GM23338 (cell line): ENCODE results near the gene BTRC. TPM values are rescaled to one million over a fixed set of nuclear protein-coding genes. Genes with fewer than 3 reads are reported as not detected.
A peak's percentile ranks its signal among the peaks of the same experiment; 100 is the strongest.

Experiments
- ATAC-seq: fragments of 200-7000 bp; cut with Tn5 transposase; 3 replicates; pipeline ENCODE4 v1.9.1; 2020
- DNase-seq: peaks from one replicate; pipeline ENCODE4 v3.0.0-alpha.2; 2015; ENCODE audit warnings: low spot score
- H2AFZ ChIP-seq: fragments of 200-600 bp; sonication (generic); 2 replicates; pipeline ENCODE4 v1.8.0; 2016; ENCODE audit warnings: antibody characterized with exemption, mild to moderate bottlenecking, moderate library complexity
- H3F3A ChIP-seq: fragments of 200-600 bp; sonication (generic); replicated peaks from 2 replicates; pipeline ENCODE4 v1.8.0; 2017; ENCODE audit warnings: antibody characterized with exemption, mixed run types, low read depth
- H3K27ac ChIP-seq: fragments of 200-600 bp; sonication (generic); 2 replicates; pipeline ENCODE4 v1.6.1; 2016; ENCODE audit warnings: low read depth
- H3K27me3 ChIP-seq: fragments of 200-600 bp; sonication (generic); 2 replicates; pipeline ENCODE4 v1.8.0; 2016; ENCODE audit warnings: mild to moderate bottlenecking, mixed run types, moderate library complexity; ENCODE audit not compliant: insufficient read depth
- H3K36me3 ChIP-seq: fragments of 200-600 bp; sonication (generic); 2 replicates; pipeline ENCODE4 v1.8.0; 2016; ENCODE audit warnings: mild to moderate bottlenecking; ENCODE audit not compliant: insufficient read depth
- H3K4me1 ChIP-seq: fragments of 200-600 bp; sonication (generic); 2 replicates; pipeline ENCODE4 v1.8.0; 2016; ENCODE audit warnings: mild to moderate bottlenecking, moderate library complexity; ENCODE audit not compliant: insufficient read depth
- H3K4me2 ChIP-seq: fragments of 200-600 bp; sonication (generic); 2 replicates; pipeline ENCODE4 v1.7.1; 2017; ENCODE audit warnings: mixed run types
- H3K4me3 ChIP-seq: fragments of 200-600 bp; sonication (generic); 2 replicates; pipeline ENCODE4 v1.6.1; 2016; ENCODE audit warnings: mixed run types
- H3K79me2 ChIP-seq: fragments of 200-600 bp; sonication (generic); replicated peaks from 2 replicates; pipeline ENCODE4 v1.8.0; 2017; ENCODE audit warnings: mild to moderate bottlenecking; ENCODE audit not compliant: insufficient read depth
- H3K9me2 ChIP-seq: fragments of 200-600 bp; sonication (generic); 2 replicates; pipeline ENCODE4 v1.8.0; 2017; ENCODE audit not compliant: insufficient read depth
- H4K20me1 ChIP-seq: fragments of 200-600 bp; sonication (generic); replicated peaks from 2 replicates; pipeline ENCODE4 v1.8.0; 2017; ENCODE audit warnings: mild to moderate bottlenecking; ENCODE audit not compliant: insufficient read depth
- H3K27ac Mint-ChIP-seq: 2 replicates; pipeline ENCODE4 v1.8.0; 2020; ENCODE audit warnings: inconsistent platforms, mild to moderate bottlenecking, moderate library complexity, mixed read lengths
- H3K27me3 Mint-ChIP-seq: 3 replicates; pipeline ENCODE4 v1.8.0; 2022; ENCODE audit warnings: low read depth, mild to moderate bottlenecking, moderate library complexity, mixed read lengths, inconsistent platforms; ENCODE audit not compliant: insufficient read depth, poor library complexity
- H3K36me3 Mint-ChIP-seq: 3 replicates; pipeline ENCODE4 v1.8.0; 2021; ENCODE audit warnings: low read depth, mild to moderate bottlenecking, inconsistent platforms, moderate library complexity, mixed read lengths
- H3K4me1 Mint-ChIP-seq: 3 replicates; pipeline ENCODE4 v1.8.0; 2020; ENCODE audit warnings: mild to moderate bottlenecking, inconsistent platforms, mixed read lengths
- H3K4me3 Mint-ChIP-seq: 3 replicates; pipeline ENCODE4 v1.8.0; 2021; ENCODE audit warnings: moderate library complexity, mild to moderate bottlenecking, inconsistent platforms, mixed read lengths
- H3K9me3 Mint-ChIP-seq: 3 replicates; pipeline ENCODE4 v1.8.0; 2020; ENCODE audit warnings: moderate library complexity, mild to moderate bottlenecking, inconsistent platforms, mixed read lengths
- CREB1 ChIP-seq: fragments of 250-450 bp; sonication (Bioruptor Pico); IDR thresholded peaks from 2 replicates; pipeline ENCODE4 v1.5.0; 2020; ENCODE audit warnings: low read depth, mild to moderate bottlenecking, moderate library complexity
- CTCF ChIP-seq, 2 experiments: fragments of 200-600 bp in 1 of 2; sonication (generic) in 1 of 2; conservative IDR thresholded peaks; 2 replicates each; pipeline versions ENCODE4 v1.5.1 to v1.6.1; 2016 to 2017; ENCODE audit warnings: antibody characterized with exemption in 2 of 2, low read depth in 2 of 2, mild to moderate bottlenecking in 2 of 2, moderate library complexity in 1 of 2
- ETS1 ChIP-seq: IDR thresholded peaks from 2 replicates; pipeline ENCODE4 v1.6.1; 2016; ENCODE audit warnings: antibody characterized with exemption
- EZH2 ChIP-seq: fragments of 200-600 bp; sonication (generic); IDR thresholded peaks from one replicate; pipeline ENCODE4 v1.8.0; 2017; ENCODE audit warnings: antibody characterized with exemption, mild to moderate bottlenecking, low read depth; ENCODE audit not compliant: unreplicated experiment
- JUNB ChIP-seq: IDR thresholded peaks from one replicate; pipeline ENCODE4 v1.6.1; 2016; ENCODE audit warnings: antibody characterized with exemption; ENCODE audit not compliant: unreplicated experiment
- NANOG ChIP-seq: IDR thresholded peaks from 2 replicates; pipeline ENCODE4 v1.6.1; 2016; ENCODE audit warnings: antibody characterized with exemption, borderline replicate concordance
- POLR2AphosphoS5 ChIP-seq: IDR thresholded peaks from 2 replicates; pipeline ENCODE4 v1.6.1; 2016; ENCODE audit warnings: antibody characterized with exemption, low read depth
- REST ChIP-seq: IDR thresholded peaks from one replicate; pipeline ENCODE4 v1.6.1; 2018; ENCODE audit warnings: antibody characterized with exemption; ENCODE audit not compliant: unreplicated experiment
- STAT1 ChIP-seq: IDR thresholded peaks from one replicate; pipeline ENCODE4 v1.6.1; 2016; ENCODE audit warnings: antibody characterized with exemption; ENCODE audit not compliant: unreplicated experiment
- ZNF114 ChIP-seq: fragments of 250-450 bp; sonication (Bioruptor Pico); IDR thresholded peaks from 2 replicates; pipeline ENCODE4 v1.5.0; 2020; ENCODE audit warnings: mild to moderate bottlenecking, moderate library complexity
- ZNF331 ChIP-seq: fragments of 250-450 bp; sonication (Bioruptor Pico); IDR thresholded peaks from 2 replicates; pipeline ENCODE4 v1.5.0; 2020; ENCODE audit warnings: low read depth, mild to moderate bottlenecking, moderate library complexity
- polyA plus RNA-seq: library from polyadenylated mRNA; unstranded; fragments of >200 nt; fragmentation: Nextera tagmentation; extraction: Ambion mirVana; gene quantifications from 2 replicates; pipeline ENCODE4 v1.2.1, GENCODE V29; 2016
- total RNA-seq: library from RNA; depleted of rRNA; stranded (reverse); fragments of >200 nt; shearing (Covaris generic); gene quantifications from 2 replicates; pipeline ENCODE4 v1.2.3, GENCODE V29; 2014

Gene BTRC
- total and polyA plus RNA-seq, 2 experiments from 2014 or later = 10.0 to 17.5 TPM

GRCh38 chr10:101311185-101312066 is 42.5 kb upstream of the BTRC start:
- TF ChIP-seq POLR2AphosphoS5 = peak; percentile 33; the same call in 1 of the 2 replicates
- peak; percentile 42 for TF ChIP-seq CREB1
- TF ChIP-seq ETS1 = no peak
- H3K4me1 Mint-ChIP-seq = peaks cover 21% of the 10 kb centered on the region; the same call in 2 of the 3 replicates
- H2AFZ ChIP-seq = peak overlapping the region; percentile 88
- H4K20me1 ChIP-seq = no peaks in the 10 kb centered on the region
- H3F3A ChIP-seq = peaks cover 4% of the 10 kb centered on the region; the same call in 1 of the 2 replicates
- H3K4me2 ChIP-seq = peak overlapping the region; percentile 75
- 0 out of 2 replicates have a peak, but pooled peaks cover 18% of the 10 kb centered on the region for H3K4me1 ChIP-seq
- peaks cover 16% of the 10 kb centered on the region; the same call in 1 of the 2 replicates for H3K27me3 ChIP-seq
- peak overlapping the region; percentile 53 for H3K4me3 ChIP-seq
- no peaks in the 10 kb centered on the region for H3K36me3 ChIP-seq
- no peak overlapping the region for H3K27ac Mint-ChIP-seq
- H3K79me2 ChIP-seq = no peaks in the 10 kb centered on the region
- H3K9me2 ChIP-seq = no peaks in the 10 kb centered on the region; the same call in 1 of the 2 replicates
- ATAC-seq (peak; percentile 90), DNase-seq (peak; percentile 88)
- peaks cover 25% of the 10 kb centered on the region for H3K27me3 Mint-ChIP-seq
- H3K27ac ChIP-seq = no peak overlapping the region
- no peaks in the 10 kb centered on the region for H3K36me3 Mint-ChIP-seq
- peak overlapping the region; percentile 64 for H3K4me3 Mint-ChIP-seq
- H3K9me3 Mint-ChIP-seq = no peaks in the 10 kb centered on the region

- peaks cover 6% of the 10 kb centered on the region for H3K27me3 Mint-ChIP-seq
- no peak overlapping the region for H3K4me3 ChIP-seq
- no peaks in the 10 kb centered on the region for H4K20me1 ChIP-seq
- no peaks in the 10 kb centered on the region for H3F3A ChIP-seq
- no peaks in the 10 kb centered on the region for H3K36me3 ChIP-seq
- H3K36me3 Mint-ChIP-seq = no peaks in the 10 kb centered on the region
- H2AFZ ChIP-seq = no peak overlapping the region
- no peaks in the 10 kb centered on the region; the same call in 2 of the 3 replicates for H3K9me3 Mint-ChIP-seq
- no peaks in the 10 kb centered on the region for H3K79me2 ChIP-seq
- ATAC-seq (peak; percentile 49), DNase-seq (peak; percentile 76)
- H3K9me2 ChIP-seq = no peaks in the 10 kb centered on the region
- no peak for TF ChIP-seq STAT1
- no peak for TF ChIP-seq JUNB
- no peak for TF ChIP-seq NANOG
- TF ChIP-seq CREB1 = peak; percentile 72
- H3K4me2 ChIP-seq = no peak overlapping the region
- H3K27me3 ChIP-seq = no peaks in the 10 kb centered on the region
- H3K27ac ChIP-seq = no peak overlapping the region
- H3K27ac Mint-ChIP-seq = no peak overlapping the region
- peaks cover 3% of the 10 kb centered on the region; the same call in 1 of the 2 replicates for H3K4me1 ChIP-seq
- peaks cover 28% of the 10 kb centered on the region for H3K4me1 Mint-ChIP-seq
- H3K4me3 Mint-ChIP-seq = no peak overlapping the region
These were observed 34.6 kb upstream of the BTRC start for GRCh38 chr10:101319241-101319915.

- H3K4me3 ChIP-seq = no peak overlapping the region
- H3K9me2 ChIP-seq = peaks cover 4% of the 10 kb centered on the region; the same call in 1 of the 2 replicates
- no peak overlapping the region for H3K27ac ChIP-seq
- no peaks in the 10 kb centered on the region for H3F3A ChIP-seq
- H3K36me3 ChIP-seq = no peaks in the 10 kb centered on the region
- no peaks in the 10 kb centered on the region for H4K20me1 ChIP-seq
- DNase-seq = no peak
- no peaks in the 10 kb centered on the region for H3K79me2 ChIP-seq
- no peak overlapping the region for H2AFZ ChIP-seq
- H3K4me1 Mint-ChIP-seq = peaks cover 28% of the 10 kb centered on the region
- no peak overlapping the region for H3K4me2 ChIP-seq
- peaks cover 5% of the 10 kb centered on the region for H3K27me3 Mint-ChIP-seq
- peaks cover 3% of the 10 kb centered on the region; the same call in 1 of the 2 replicates for H3K4me1 ChIP-seq
- no peaks in the 10 kb centered on the region for H3K27me3 ChIP-seq
- no peaks in the 10 kb centered on the region; the same call in 2 of the 3 replicates for H3K9me3 Mint-ChIP-seq
- ATAC-seq = no peak
- no peaks in the 10 kb centered on the region for H3K36me3 Mint-ChIP-seq
- H3K27ac Mint-ChIP-seq = no peak overlapping the region
- no peak overlapping the region for H3K4me3 Mint-ChIP-seq
- TF ChIP-seq ZNF114 (CRISPR knock-in tag) (no peak), JUNB (no peak), CTCF (conservative IDR thresholded peaks at IDR 0.05; ENCODE audit: low read depth in 2 of 2) (no peak), ZNF331 (CRISPR knock-in tag) (no peak), EZH2 (no peak), REST (no peak), CREB1 (no peak)
These were observed 32.9 kb upstream of the BTRC start for GRCh38 chr10:101321073-101321472.
